ENCODE results near the gene DCK.
"Not testable (repeated sequence)": the region's sequence is repeated elsewhere in the genome, so short reads cannot be mapped to it uniquely, and the experiment has no call there.

Gene DCK

DNA sequence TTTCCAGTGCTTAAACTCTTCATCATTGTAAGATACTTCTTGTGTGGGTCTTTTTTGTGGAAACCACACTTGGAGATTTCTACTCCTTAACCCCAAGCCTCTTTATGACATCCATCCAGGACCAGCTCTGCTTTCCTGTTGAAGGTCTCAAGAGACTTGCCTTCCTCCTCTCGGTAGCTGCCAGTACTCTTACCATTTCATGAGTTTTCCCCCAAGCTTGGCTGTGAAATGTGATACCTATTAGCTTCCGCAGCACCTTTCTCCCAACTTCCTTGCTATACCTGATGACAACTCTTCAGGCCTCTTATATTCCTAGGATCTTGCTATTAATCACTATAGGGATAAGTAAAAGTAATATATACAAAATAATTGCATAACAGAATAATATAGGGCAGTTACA is 1.9 kb upstream of the DCK start:
- no peak overlapping the region for H3K27ac Mint-ChIP-seq
- H3K4me3 Mint-ChIP-seq = no peak overlapping the region
- H3K9me3 Mint-ChIP-seq = no peaks in the 10 kb centered on the region
- H3K36me3 Mint-ChIP-seq (ENCODE audit: low read depth) = peaks cover 13% of the 10 kb centered on the region
- no peaks in the 10 kb centered on the region for H3K27me3 Mint-ChIP-seq (ENCODE audit: low read depth)
- peaks cover 26% of the 10 kb centered on the region for H3K4me1 Mint-ChIP-seq (ENCODE audit: low read depth)

DNA sequence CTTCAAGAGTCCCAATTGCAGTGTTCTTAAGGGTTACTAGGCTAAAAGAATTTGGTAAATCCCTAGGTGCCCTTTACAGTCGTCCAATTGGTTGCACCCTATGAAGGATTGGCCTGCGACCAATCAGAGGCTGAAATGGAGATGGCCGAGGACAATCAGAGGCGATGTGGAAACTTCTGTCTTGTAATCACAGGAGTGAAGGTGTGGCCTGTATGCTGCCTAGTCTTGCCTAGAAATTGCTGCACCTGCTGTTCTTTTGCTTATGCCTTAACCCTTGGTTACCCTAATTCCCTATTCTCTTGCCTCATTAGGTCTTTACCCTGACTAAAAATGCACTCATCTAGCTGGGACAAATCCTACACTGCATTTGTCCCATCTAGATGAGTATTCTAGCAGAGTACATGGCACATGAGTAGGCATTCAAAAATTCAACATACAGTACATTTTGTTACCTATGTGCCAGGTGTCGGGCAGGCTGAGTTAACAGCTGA is 1.0 kb upstream of the DCK start:
- no peaks in the 10 kb centered on the region for H3K9me3 Mint-ChIP-seq
- no peaks in the 10 kb centered on the region for H3K27me3 Mint-ChIP-seq (ENCODE audit: low read depth)
- H3K27ac Mint-ChIP-seq = peak overlapping the region; percentile 68
- H3K36me3 Mint-ChIP-seq (ENCODE audit: low read depth) = peaks cover 17% of the 10 kb centered on the region
- peaks cover 34% of the 10 kb centered on the region for H3K4me1 Mint-ChIP-seq (ENCODE audit: low read depth)
- peak overlapping the region; percentile 96 for H3K4me3 Mint-ChIP-seq

DNA sequence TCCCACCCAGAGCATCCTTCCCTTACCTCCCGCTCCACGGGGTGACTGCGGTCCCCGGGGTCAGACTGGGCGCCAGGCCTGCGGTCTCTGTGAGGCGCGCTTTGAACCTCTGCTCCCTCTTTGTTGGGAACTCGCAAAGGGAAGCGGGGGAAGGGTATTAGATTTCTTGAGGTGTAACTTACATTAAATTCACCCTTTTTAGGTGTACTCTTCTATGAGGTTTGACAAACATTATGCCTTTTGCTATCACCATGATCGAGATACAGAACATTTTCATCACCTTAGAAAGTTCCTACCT is 569 bp downstream of the DCK start:
- Mint-ChIP-seq H3K9me3 (peaks cover under 1% of the 10 kb centered on the region), H3K4me1 (ENCODE audit: low read depth) (peaks cover 42% of the 10 kb centered on the region), H3K27ac (peak overlapping the region; percentile 90), H3K4me3 (peak overlapping the region; percentile 96), H3K27me3 (ENCODE audit: low read depth) (no peaks in the 10 kb centered on the region), H3K36me3 (ENCODE audit: low read depth) (peaks cover 26% of the 10 kb centered on the region)

DNA sequence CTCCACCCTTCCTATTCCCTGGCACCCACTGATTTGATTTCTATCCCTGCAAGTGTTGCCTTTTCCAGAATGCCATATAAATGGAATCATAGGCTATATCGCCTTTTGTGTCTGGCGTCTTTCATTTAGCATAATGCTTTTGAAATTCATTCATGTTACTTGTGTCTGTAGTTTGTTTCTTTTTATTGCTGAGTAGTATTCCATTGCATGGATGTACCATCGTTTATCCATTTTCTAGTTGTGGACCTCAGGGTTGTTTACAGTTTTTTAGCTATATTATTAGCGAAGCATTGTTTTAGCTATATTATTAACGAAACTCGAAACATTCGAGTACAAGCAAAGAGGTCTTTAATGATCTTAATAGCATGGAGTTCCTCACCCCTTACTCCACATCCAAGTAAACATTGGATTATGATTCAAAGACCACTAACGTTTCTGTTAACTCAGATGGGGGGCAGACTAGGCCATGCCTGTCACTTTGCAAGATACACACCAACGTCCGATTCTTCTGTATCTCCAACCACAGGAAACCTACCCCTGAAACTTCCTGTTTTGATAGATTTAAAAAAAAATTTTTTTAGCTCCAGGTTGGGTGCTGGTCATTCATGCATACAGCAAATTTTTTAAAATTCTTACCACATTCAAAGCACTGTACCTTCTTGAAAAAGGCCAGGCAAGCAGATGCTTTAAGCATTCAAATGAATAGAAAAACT is 1.1 kb downstream of the DCK start:
- Mint-ChIP-seq H3K4me3 (peak overlapping the region; percentile 96), H3K4me1 (ENCODE audit: low read depth) (peaks cover 45% of the 10 kb centered on the region), H3K27ac (peak overlapping the region; percentile 90), H3K27me3 (ENCODE audit: low read depth) (no peaks in the 10 kb centered on the region), H3K9me3 (peaks cover 4% of the 10 kb centered on the region), H3K36me3 (ENCODE audit: low read depth) (peaks cover 31% of the 10 kb centered on the region)

DNA sequence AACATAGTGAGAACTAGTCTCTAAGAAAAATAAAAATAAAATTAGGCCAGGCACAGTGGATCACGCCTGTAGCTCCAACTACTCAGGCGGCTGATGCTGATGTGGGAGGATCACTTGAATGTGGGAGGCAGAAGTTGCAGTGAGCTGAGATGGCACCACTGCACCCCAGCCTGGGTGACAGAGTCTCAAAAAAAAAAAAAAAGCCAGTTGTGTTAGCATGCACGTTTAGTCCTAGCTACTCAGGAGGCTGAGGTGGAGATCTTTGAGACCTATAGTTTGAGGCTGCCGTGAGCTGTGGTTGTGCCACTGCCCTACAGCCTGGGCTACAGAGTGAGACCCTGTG is 2.5 kb downstream of the DCK start:
- Mint-ChIP-seq H3K36me3 (ENCODE audit: low read depth) (peaks cover 45% of the 10 kb centered on the region), H3K4me1 (ENCODE audit: low read depth) (peaks cover 60% of the 10 kb centered on the region), H3K27me3 (ENCODE audit: low read depth) (no peaks in the 10 kb centered on the region), H3K27ac (peak overlapping the region; percentile 90), H3K9me3 (peaks cover 11% of the 10 kb centered on the region), H3K4me3 (peak overlapping the region; percentile 96)

DNA sequence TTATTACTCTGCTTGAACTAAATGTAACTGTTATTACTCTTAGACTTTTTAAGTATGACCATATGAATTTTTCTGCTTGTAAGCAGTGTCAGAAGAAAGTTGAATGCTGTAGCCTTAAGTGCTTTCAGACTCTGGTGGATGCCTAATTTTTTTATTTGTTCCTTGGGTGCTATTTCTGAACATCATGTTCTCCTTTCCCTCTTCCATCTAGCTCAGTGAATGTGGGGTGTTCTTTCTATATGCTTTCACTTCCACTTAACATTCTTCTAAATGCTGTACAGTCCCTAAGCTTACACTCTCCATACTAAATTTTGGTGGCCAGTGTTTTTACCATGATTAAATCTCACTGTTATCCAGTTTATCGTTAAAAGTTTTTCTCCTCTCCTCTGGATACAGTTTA is 3.6 kb downstream of the DCK start:
- H3K27me3 Mint-ChIP-seq (ENCODE audit: low read depth) = no peaks in the 10 kb centered on the region
- peaks cover 56% of the 10 kb centered on the region for H3K36me3 Mint-ChIP-seq (ENCODE audit: low read depth)
- H3K27ac Mint-ChIP-seq = peak overlapping the region; percentile 65
- H3K9me3 Mint-ChIP-seq = peaks cover 22% of the 10 kb centered on the region
- peak overlapping the region; percentile 96 for H3K4me3 Mint-ChIP-seq
- peaks cover 68% of the 10 kb centered on the region for H3K4me1 Mint-ChIP-seq (ENCODE audit: low read depth)

DNA sequence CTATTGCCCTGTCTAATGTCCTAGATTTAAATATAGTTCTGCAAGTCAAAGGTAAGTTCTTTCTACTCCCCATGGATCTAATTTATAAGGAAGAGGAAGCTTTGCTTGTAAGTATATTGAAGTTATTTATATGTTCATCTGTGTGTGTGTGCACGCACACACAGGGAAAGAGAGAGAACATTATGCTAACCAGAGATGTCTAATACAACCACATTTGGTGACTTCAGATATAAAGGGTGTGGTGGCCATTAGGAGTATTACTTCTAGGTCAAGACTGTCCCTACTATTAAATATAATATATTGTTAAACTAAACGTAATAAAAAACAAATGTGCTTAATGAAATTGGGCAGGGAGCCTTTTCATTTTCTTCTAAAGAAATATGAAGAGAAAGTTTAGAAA is 4.1 kb downstream of the DCK start:
- Mint-ChIP-seq H3K27ac (peak overlapping the region; percentile 65), H3K36me3 (ENCODE audit: low read depth) (peaks cover 60% of the 10 kb centered on the region), H3K4me3 (peak overlapping the region; percentile 96), H3K27me3 (ENCODE audit: low read depth) (no peaks in the 10 kb centered on the region), H3K9me3 (peaks cover 24% of the 10 kb centered on the region), H3K4me1 (ENCODE audit: low read depth) (peaks cover 71% of the 10 kb centered on the region)

DNA sequence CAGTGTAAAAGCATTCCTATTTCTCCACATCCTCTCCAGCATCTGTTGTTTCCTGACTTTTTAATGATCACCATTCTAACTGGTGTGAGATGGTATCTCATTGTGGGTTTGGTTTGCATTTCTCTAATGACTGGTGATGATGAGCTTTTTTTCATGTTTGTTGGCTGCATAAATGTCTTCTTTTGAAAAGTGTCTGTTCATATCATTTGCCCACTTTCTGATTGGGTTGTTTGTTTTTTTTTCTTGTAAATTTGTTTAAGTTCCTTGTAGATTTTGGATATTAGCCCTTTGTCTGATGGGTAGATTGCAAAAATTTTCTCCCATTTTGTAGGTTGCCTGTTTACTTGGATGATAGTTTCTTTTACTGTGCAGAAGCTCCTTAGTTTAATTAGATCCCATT is 6.2 kb downstream of the DCK start:
- peak overlapping the region; percentile 25 for H3K4me3 Mint-ChIP-seq
- H3K9me3 Mint-ChIP-seq = peaks cover 24% of the 10 kb centered on the region
- H3K27ac Mint-ChIP-seq = peak overlapping the region; percentile 32
- peaks cover 86% of the 10 kb centered on the region for H3K4me1 Mint-ChIP-seq (ENCODE audit: low read depth)
- H3K36me3 Mint-ChIP-seq (ENCODE audit: low read depth) = peaks cover 62% of the 10 kb centered on the region
- not testable (repeated sequence) for H3K27me3 Mint-ChIP-seq (ENCODE audit: low read depth)

DNA sequence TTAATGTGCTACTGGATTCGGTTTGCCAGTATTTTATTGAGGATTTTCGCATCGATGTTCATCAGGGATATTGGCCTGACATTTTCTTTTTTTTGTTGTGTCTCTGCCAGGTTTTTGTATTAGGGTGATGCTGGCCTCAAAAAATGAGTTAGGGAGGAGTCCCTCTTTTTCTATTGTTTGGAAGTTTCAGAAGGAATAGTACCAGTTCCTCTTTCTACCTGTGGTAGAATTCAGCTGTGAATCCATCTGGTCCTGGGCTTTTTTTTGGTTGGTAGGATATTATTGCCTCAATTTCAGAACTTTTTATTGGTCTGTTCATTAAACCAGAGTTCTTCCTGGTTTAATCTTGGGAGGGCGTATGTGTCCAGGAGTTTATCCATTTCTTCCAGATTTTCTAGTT is 7.9 kb downstream of the DCK start:
- H3K27me3 Mint-ChIP-seq (ENCODE audit: low read depth) = not testable (repeated sequence)
- peaks cover 57% of the 10 kb centered on the region for H3K36me3 Mint-ChIP-seq (ENCODE audit: low read depth)
- H3K4me1 Mint-ChIP-seq (ENCODE audit: low read depth) = peaks cover 79% of the 10 kb centered on the region
- H3K4me3 Mint-ChIP-seq = peak overlapping the region; percentile 15
- peaks cover 24% of the 10 kb centered on the region for H3K9me3 Mint-ChIP-seq
- peak overlapping the region; percentile 33 for H3K27ac Mint-ChIP-seq

DNA sequence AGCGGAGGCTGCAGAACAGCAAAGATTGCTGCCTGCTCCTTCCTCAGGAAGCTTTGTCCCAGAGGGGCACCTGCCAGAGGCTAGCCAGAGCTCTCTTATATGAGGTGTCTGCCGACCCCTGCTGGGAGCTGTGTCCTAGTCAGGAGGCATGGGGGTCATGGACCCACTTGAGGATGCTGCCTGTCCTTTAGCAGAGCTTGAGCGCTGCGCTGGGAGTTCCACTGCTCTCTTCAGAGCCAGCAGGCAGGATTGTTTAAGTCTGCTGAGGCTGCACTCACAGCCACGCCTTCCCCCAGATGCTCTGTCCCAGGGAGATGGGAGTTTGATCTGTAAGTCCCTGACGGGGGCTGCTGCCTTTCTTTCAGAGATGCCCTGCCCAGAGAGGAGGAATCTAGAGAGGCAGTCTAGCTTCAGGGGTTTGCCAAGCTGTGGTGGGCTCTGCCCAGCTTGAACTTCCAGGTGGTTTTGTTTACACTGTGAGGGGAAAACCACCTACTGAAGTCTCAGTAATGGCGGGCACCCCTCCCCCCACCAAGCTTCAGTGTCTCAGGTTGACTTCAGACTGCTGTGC is 10.9 kb downstream of the DCK start:
- Mint-ChIP-seq H3K27me3 (ENCODE audit: low read depth) (no peaks in the 10 kb centered on the region), H3K4me3 (peak overlapping the region; percentile 76), H3K36me3 (ENCODE audit: low read depth) (peaks cover 51% of the 10 kb centered on the region), H3K4me1 (ENCODE audit: low read depth) (peaks cover 79% of the 10 kb centered on the region), H3K9me3 (peaks cover 20% of the 10 kb centered on the region), H3K27ac (peak overlapping the region; percentile 84)

DNA sequence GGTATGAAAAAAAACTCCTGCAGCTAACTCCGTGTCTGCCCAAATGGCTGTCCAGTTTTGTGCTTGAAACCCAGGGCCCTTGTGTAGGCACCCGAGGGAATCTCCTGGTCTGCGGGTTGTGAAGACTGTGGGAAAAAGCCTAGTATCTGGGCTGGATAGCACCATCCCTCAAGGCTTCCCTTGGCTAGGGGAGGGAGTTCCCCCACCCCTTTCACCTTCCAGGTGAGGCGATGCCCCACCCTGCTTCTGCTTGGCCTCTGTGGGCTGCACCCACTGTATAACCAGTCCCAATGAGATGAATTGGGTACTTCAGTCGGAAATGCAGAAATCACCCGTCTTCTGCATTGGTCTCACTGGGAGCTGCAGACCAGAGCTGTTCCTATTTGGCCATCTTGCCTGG is 11.6 kb downstream of the DCK start:
- H3K4me3 Mint-ChIP-seq = peak overlapping the region; percentile 76
- peaks cover 17% of the 10 kb centered on the region for H3K9me3 Mint-ChIP-seq
- not testable (repeated sequence) for H3K27me3 Mint-ChIP-seq (ENCODE audit: low read depth)
- peak overlapping the region; percentile 84 for H3K27ac Mint-ChIP-seq
- peaks cover 44% of the 10 kb centered on the region for H3K36me3 Mint-ChIP-seq (ENCODE audit: low read depth)
- H3K4me1 Mint-ChIP-seq (ENCODE audit: low read depth) = peaks cover 80% of the 10 kb centered on the region

DNA sequence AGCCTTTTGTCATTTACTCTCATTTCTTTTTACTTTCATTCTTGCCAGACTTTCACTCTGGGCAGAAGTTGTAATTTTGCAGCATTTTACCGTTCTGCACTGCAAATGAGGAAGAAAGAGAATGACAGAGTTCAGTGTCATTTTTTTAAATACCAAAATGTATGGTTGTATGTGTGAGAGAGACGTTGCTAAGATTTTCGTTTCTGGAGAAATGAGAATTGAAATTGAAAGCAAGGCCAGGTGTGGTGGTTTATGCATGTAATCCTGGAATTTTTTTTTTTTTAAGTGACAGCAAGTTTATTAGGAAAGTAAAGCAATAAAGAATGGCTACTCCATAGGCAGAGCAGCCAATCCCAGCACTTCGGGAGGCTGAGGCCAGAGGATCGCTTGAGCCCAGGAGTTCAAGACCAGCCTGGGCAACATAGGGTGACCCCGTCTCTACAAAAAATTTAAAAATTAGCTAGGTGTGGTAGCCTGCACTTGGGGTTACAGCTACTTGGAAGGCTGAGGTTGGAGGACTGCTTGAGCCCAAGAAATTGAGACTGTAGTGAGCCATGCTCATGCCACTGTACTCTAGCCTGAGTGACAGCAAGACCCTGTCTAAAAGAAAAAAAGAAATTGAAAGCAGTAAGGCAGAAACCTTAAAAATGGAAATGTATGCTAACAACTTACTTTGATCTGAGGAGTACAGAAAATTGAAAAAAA is 12.9 kb downstream of the DCK start:
- H3K36me3 Mint-ChIP-seq (ENCODE audit: low read depth) = peaks cover 31% of the 10 kb centered on the region
- H3K9me3 Mint-ChIP-seq = peaks cover 9% of the 10 kb centered on the region
- peaks cover 69% of the 10 kb centered on the region for H3K4me1 Mint-ChIP-seq (ENCODE audit: low read depth)
- peak overlapping the region; percentile 70 for H3K4me3 Mint-ChIP-seq
- peak overlapping the region; percentile 86 for H3K27ac Mint-ChIP-seq
- no peaks in the 10 kb centered on the region for H3K27me3 Mint-ChIP-seq (ENCODE audit: low read depth)

DNA sequence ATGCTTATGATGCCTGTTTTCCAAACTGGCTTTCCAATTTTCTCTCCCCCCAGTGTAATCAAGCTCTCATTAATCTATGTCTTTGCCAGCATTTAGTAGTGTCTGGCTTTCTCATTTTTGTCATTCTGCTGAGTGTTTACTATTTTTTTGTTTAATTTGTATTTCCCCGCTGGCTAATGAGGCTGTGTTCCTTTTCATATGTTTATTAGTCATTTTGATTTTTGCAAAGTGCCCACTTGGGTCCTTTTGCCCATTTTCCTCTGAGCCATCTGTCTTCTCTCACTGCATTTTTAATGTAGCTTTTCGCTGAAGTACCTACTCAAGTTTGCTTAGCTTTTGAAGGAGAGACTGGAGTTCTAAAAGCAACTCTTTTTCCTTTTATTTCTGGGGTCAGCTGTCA is 14.7 kb downstream of the DCK start:
- H3K36me3 Mint-ChIP-seq (ENCODE audit: low read depth) = peaks cover 27% of the 10 kb centered on the region
- peak overlapping the region; percentile 7 for H3K27ac Mint-ChIP-seq
- no peak overlapping the region for H3K4me3 Mint-ChIP-seq
- no peaks in the 10 kb centered on the region for H3K9me3 Mint-ChIP-seq
- no peaks in the 10 kb centered on the region for H3K27me3 Mint-ChIP-seq (ENCODE audit: low read depth)
- H3K4me1 Mint-ChIP-seq (ENCODE audit: low read depth) = peaks cover 52% of the 10 kb centered on the region

DNA sequence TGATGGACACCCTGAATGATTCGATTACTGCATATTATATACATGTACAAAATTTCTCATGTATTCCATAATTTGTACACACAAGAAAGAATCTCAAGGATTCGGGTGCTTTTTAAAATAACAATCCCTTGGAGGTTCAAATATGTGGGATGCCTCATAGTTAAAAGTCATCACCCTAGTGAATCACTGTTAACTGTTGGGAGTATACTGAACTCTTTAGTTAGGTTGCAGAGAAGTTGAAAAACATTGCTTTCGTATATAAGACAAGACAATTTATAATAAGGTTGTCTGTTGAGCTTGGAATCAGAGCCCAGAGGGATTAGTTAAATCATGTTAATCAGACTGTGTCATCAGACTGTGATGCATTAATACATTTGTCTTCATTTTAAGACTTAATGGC is 15.6 kb downstream of the DCK start:
- Mint-ChIP-seq H3K27ac (no peak overlapping the region), H3K36me3 (ENCODE audit: low read depth) (peaks cover 30% of the 10 kb centered on the region), H3K9me3 (no peaks in the 10 kb centered on the region), H3K4me1 (ENCODE audit: low read depth) (peaks cover 43% of the 10 kb centered on the region), H3K27me3 (ENCODE audit: low read depth) (no peaks in the 10 kb centered on the region), H3K4me3 (no peak overlapping the region)

Data from T-helper 1 cell treated with Interleukin-12 subunit alpha and Interleukin-12 subunit beta and Interleukin-4 antibody, amounts not matched to agents 30 μg/mL and 1 μg/mL, for 36 hours (primary cell).